ENCODE data around the gene INSR. TPM values are rescaled to one million over a fixed set of nuclear protein-coding genes. Genes with fewer than 3 reads are reported as not detected.
A peak's percentile ranks its signal among the peaks of the same experiment; 100 is the strongest.

INSR gene
- total RNA-seq, 1 donor from 2014 or later, result 96.4 TPM

DNA sequence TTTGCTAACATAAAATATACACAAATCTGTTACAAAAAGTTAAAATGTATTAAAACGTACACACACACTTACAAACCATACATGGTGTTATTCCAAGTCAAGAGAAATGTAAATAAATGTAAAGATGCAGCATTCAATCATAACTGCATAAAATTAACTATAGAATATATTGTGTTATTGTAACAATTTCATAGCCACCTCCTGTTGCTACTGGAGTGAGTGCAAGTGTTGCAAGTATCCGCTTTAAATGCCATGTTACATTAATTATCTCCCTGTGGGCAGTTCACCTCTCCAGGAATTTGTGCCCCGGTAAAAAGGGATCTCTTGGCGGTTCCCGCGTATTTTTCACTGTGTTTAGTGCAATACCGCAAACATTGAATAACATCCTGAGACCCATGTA is 3.5 kb upstream of the INSR start:
- ATAC-seq, result no peak
- no peak for DNase-seq (ENCODE audit: low spot score)

DNA sequence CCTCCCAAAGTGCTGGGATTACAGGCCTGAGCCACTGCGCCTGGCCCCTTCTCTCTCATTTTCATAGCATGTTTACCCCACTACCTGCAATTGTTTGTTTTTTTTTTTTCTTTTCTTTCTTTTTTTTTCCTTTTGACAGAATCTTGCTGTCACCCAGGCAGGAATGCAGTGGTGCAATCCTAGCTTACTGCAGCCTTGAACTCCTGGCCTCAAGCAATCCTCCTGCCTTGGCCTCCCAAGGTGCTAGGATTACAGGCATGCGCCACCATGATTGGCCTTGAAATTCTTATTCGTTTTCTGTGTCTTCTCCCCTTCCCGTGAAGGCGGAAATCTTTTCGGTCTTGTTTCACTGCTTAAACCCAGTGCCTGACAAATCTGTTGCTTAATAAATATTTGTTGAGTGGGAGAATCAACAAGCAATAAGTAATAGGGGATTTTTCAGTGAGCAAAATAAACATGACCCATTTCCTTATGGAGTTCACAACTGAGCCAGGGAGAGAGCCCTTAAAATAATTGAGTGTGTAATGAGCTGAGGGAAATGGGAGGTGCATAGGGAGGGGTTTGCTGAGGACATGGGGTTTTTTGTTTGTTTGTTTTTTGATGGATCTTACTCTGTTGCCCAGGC is 1.8 kb upstream of the INSR start:
- ATAC-seq (no peak), DNase-seq (ENCODE audit: low spot score) (no peak)

DNA sequence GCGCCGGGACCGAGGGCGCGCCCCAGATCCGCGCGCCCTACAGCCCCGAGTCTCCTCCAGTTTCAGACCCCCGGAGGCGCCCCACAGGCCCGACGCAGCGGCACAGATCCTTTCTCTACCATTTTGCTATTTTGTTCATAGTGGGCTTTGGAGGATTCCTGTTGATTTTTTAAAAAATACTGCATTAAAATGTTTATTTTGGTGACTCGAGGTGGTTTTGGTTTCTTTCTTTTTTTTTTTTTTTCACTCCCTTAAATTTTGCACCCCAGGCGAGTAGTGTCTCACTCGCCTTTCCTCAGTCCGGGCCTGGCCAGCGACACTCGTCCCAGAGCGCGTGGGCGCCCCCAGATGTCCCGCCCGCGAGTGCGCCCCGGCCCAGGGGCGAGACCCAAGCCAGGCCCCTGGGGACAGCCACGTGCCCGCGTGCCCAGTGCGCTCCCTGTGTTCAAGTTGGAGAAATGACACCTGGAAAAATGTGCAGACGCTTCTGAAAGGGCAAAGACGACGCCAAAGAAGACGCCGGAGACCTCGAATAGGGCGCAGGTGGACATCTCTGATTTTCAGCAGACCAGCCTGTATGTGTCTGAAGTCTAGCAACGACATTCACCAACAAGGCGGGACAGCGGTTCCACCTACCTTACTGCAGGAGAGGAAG is 471 bp upstream of the INSR start:
- peak; percentile 75 for ATAC-seq
- peak; percentile 85 for DNase-seq (ENCODE audit: low spot score)

DNA sequence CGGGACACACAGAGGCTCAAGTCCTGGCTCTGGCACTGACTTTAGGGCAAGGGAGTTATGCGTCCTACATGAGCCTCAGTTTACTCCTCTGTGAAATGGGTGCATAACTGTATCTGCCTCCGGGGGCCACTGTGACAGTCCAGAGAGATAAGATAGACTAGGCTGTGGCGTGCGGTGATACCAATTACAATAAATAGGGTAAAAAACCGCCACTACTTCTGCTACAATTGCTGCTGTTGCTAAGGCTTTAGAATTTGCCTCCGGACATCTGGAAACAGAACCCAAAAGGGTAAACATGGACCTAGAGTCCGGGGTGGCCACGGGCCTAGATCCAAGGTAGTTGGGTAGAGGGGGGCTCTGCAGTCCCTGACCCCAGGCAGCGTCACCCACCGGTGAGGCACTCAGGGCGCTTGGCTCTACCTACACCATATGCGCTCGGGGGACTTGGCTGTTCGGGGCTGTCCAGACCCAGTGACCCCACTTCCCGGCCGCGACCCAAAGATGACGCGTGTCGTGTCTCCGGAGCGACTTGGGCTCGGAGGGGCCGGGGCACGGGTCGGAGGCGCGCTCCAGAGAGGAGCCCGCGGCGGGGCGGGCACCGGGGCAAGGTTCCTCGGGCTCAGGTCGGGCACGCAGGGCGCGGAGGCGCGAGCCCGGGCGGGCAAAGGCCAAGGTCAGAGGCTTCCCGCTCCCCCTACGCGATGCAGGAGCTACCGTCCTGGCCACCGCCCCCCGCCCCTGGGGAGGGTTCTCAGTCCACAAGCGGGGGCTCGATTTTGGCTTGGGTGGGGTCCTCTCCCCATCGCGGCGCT is 1.1 kb downstream of the INSR start:
- DNase-seq (ENCODE audit: low spot score) (peak; percentile 85), ATAC-seq (peak; percentile 63)

DNA sequence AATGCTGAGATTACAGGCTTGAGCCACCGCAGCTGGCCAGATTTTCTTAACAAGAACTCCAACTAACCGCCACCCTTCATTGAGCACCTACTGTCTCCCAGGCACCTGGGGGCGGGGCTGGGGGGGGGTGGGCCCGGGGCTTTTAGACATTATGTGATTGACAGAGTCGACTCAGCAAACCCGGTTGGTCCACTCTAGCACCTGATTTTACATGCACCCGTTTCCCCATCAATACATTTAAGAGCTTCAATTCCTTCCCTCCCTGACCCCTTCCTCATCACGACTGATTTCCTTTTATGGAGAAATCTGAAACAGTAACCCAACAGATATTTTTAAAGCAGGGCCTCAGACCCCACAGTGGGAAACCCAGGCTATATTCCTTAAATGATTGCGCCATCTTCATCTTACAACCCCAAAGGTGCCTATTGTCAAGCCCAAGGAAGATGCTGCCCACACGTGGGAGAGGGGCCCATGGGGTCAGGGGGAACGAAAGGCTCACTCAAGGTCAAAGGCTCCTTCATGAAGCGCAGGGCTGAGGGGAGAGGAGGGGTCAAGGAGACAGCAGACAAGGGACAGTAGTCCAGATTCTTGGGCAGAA is 1.8 kb downstream of the INSR start:
- no peak for ATAC-seq

DNA sequence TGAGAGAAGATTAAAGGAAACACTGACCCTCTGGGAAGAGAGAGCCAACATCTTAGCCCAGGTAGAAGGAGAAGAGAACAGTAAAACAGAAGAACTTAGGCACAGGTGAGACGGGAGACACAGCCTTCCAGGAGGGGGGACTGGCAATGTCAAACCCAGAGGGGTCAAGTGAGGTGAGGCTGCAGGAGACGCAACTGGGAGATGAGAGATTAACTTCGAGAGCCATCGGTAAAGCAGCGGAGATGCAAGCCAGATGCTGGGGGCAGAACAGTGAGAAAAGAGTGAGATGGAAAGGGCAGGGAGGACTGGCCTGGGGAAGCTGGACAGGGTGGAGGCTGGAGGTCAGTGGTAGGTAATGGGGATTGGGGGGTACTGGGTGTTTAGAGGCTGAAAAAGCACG is 5.2 kb downstream of the INSR start:
- DNase-seq (ENCODE audit: low spot score) (no peak), ATAC-seq (no peak)

More for the DNA sequence above, 1.8 kb downstream of the INSR start:
- DNase-seq (ENCODE audit: low spot score), result no peak

DNA sequence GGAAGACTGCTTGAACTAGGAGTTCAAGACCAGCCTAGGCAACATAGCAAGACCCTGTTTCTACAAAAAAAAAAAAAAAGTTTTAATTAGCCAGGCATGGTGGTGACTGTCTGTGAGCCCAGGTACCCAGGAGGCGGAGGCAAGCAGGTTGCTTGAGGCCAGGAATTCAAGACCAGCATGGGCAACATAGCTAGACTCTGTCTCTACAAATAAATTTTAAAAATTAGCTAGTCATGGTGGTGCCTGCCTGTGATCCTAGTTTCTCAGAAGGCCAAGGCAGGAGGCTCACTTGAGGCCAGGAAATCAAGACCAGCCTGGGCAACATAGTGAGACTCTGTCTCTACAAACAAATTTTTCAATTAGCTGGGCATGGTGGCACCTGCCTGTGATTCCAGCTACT is 6.1 kb downstream of the INSR start:
- ATAC-seq (no peak), DNase-seq (ENCODE audit: low spot score) (no peak)

DNA sequence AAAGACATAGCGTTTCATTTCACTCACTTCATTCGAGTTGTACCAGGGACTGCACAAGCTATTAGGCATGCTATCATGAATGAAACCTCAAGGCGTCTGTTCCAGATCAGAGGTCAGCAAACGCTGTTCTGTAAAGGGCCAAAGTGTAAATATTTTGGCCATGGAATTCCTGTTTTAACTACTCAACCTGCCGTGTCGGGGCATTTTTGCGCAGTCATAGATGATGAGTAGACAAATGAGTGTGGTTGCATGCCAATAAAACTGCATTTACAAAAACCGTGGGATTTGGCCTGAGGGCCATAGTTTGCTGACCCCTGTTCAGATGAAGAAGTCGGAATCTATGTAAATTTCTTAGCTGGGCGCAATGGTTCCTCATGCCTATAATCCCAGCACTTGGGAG is 6.5 kb downstream of the INSR start:
- ATAC-seq (peak; percentile 56), DNase-seq (ENCODE audit: low spot score) (no peak)

DNA sequence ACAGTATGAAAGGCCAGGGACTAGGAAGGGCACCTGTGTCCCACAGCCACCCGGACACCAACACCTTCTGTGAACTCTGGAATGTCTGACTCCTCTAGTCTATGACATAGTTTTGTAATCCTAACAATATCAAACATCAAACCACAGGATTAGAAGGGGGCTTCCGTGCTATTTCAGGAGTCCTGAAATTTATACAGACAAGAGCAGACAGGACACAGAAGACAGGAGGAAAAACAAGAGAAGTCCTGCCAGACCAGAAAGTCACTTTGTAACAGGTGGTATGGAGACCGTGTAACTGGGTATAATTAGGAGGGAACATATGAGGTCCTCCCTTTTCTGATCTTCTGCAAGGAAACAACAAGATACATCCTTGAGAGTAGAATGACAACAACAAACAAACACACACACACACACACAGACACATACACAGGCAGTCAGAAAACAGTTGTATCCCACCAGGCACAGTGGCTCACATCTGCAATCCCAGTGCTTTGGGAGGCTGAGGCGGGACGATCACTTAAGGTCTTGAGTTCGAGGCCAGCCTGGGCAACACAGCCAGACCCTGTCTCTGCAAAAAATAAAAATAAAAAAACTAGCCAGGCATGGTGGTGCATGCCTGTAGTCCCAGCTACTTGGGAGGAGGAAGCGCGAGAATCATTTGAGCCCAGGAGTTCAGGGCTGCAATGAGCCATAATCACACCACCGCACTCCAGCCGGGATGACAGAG is 13.1 kb downstream of the INSR start:
- peak; percentile 16 for ATAC-seq
- no peak for DNase-seq (ENCODE audit: low spot score)

DNA sequence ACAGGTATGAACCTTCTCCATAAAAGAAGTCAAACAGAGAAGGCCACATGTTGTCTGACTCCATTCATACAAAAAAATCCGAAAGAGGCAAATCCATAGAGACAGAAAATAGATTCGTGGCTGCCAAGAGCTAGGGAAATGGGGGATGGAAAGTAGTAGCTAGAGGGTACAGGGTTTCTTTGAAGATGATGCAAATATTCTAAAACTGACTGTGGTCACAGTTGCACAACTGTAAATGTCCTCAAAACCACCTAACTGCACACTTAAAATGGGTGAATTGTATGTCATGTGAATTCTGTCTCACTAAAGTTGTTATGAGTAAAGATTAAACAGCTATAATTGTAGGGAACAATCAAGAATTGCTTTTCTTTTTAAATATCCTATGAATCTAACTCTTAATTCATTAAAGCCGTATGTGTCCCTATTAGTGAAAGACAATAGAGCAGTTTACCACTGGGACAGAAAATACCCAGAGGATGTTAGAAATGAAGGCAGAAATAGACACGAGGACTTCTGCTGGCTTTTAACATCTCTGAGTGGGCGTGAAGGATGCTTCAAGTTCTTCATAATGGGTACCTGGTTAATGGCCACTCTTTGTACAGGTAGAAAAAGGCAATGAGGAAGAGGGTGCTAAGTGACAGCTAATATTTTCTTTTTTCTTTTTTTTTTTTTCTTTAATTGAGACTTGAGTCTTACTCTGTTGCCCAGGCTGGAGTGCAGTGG is 21.2 kb downstream of the INSR start:
- no peak for DNase-seq (ENCODE audit: low spot score)
- no peak for ATAC-seq

DNA sequence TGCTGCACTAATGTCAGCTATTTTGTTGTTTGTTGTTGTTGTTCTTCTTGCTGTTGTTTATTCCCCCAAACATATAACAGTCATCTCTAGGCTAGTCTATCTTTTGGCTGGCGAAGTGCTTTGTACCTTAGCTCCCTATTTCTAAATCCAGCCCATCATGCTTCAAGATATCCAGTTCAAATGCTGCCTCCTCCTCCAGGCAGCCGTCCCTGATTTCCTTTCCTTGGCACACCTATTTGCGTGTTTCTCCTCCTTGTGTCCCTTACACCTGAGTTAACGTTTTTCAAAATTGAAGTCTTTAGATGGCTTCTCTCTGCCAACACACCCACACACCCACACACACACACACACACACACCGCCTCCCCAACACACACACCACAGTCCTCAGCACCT is 25.5 kb downstream of the INSR start:
- ATAC-seq, result no peak
- DNase-seq (ENCODE audit: low spot score), result no peak

DNA sequence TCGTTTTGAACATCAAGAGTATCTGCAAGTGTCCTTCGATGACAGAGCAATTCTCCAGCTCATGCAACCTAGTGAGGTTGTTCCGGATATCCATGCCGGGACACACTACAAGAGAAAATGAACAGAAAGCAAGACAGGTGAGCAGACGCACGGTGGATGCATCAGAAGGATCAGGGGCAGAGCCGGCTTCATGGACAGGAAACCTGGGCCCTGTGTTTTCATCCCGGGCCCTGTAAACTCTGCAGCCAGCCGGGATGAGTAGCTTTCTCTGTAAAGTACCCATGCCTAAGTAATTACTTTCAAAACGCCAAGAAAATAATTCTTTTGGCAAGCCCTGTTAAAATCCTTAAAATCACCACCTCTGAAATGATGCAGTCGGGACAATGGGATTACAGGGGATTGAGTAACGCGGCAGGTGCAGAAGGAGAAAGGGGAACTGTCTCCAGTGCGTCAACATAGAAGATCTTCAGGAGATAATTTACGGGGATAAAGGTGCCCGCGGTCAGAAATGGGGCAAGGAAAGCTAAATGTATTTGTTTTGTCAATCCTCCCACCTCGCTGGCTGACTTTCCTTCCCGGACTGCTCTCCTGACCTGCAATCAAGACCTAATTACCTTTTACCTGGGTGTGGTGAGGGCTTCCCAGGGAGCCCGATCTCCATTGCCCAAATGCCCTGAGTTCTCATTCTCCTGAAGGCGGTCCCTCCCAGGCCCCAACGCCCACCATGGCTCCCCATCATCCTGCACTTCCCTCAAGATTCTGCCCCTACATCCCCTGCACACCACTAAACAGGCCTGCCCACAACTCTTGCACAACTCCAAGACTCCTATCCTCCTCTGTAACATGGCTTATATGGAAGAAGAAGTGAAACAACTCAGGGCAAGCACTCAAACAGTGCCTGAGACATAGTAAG is 26.2 kb downstream of the INSR start:
- ATAC-seq (peak; percentile 41), DNase-seq (ENCODE audit: low spot score) (no peak)

DNA sequence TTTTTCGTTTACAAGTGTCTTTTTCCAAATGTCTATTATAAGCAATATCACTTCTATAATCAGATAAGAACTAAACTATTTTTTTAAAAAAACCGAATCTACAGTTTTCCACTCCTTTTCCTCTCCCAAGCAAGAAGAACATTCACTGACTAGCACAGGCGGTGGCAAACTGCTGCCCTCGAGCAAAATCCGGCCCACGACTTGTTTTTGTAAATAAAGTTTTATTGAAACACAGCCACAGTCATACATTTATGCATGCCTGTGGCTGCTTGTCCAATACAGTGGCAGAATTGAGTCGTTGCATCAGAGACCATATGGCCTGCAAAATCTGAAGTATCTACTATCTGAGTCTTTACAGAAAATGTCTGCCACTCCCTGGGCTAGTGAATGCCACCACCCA is 27.4 kb downstream of the INSR start:
- DNase-seq (ENCODE audit: low spot score) (no peak), ATAC-seq (no peak)

DNA sequence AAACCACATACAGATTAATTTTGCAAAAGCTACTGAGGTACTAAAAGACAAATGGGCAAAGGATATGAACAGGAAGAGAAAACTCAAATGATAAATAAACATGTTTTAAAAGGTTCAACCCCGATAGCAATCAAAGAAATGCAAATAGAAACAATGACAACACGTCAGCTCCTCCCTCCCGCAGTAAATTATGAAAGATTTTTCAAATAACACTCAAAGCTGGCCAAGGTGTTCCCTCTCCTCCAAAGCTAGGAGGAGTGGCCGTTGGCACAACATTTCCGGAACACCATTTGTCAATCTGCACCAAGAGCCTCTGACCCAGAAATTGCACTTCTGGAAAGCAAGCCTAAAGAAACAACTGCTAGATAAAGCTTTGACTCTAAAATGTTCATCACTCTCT is 28.3 kb downstream of the INSR start:
- ATAC-seq, result peak; percentile 84
- peak; percentile 76 for DNase-seq (ENCODE audit: low spot score)

DNA sequence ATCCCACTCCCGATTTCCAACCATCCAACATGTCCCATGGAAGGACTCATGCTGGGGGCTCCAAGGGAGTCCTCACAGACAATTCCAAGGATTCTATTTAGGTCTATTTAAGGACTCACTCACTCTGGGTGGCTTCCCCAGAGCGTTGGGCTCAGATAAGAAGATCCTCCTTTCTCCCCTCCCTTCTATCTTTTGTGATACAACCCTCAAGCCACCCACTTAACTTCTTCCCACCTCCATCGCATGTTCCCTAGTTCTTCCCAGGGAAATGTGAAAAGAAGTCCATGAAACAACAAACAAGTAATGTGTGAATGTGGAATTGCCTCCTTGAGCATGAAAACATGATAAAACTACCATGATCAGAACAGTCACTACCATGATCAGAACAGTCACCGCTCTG is 29.4 kb downstream of the INSR start:
- DNase-seq (ENCODE audit: low spot score) (no peak), ATAC-seq (no peak)

DNA sequence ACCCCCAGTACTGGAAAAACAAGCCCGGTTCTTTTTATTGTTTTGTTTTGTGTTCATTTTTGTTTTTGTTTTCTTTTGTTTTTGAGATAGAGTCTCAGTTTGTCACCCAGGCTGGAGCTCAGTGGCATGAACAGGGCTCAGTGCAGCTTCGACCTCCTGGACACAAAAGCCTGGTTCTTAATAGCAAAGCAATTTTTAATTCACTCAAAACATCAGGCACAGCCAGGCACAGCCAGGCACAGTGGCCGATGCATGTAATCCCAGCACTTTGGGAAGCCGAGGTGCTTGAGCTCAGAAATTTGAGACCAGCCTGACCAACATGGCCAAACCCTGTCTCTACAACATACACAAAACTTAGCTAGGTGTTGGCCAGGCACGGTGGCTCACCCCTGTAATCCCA is 30.7 kb downstream of the INSR start:
- ATAC-seq, result no peak
- no peak for DNase-seq (ENCODE audit: low spot score)

DNA sequence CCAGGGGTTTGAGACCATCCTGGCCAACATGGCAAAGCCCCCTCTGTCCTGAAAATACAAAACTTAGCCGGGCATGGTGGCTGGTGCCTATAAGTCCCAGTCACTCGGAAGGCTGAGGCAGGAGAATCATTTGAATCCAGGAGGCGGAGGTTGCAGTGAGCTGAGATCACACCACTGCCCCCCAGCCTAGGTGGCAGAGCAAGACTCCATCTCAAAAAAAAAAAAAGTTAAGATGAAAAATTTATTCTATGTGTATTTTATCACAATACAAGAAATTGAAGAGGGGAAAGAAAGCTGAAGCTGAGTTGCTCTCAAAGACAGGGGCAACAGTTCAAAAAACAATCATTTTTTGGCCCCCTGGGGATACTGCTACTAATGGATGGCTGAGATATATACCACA is 31.1 kb downstream of the INSR start:
- ATAC-seq (no peak), DNase-seq (ENCODE audit: low spot score) (no peak)

DNA sequence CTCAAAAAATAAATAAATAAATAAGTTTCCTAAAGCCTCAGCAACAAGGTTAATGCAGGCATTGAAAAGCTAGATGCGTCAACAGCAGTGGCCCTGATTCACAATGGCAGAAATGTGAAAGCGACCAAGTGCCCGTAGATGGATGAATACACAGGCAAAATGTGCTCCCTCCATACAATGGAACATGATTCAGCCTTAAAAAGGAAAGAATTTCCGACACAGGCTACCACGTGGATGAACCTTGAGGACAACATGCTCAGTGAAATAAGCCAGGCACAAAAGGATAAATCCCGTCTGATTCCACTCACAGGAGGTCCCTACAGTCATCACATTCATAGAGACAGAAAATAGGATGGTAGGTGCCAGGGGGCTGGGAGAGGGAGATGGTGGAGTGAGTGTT is 31.7 kb downstream of the INSR start:
- ATAC-seq (no peak), DNase-seq (ENCODE audit: low spot score) (no peak)

DNA sequence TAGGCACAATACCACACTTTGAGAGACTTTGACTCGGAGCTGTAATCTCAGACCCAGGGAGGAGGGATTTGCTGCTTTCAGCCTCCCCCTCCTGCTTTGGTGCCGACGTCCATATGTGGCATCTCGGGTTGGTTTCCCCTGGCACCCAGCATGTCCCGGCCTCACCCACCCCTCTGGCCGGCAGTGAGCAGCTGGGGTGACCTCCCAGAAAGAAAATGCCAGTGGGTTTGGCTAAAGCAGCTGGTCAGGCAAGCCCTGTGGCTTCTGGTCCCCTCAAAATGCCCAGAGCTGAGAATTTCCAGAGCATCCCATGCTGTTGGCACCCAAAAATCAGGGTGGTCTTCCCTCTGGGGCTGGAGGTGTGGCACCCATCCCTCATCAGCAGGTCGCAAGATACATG is 34.1 kb downstream of the INSR start:
- DNase-seq (ENCODE audit: low spot score), result no peak

More for the DNA sequence above, 34.1 kb downstream of the INSR start:
- no peak for ATAC-seq

All from left lobe of liver (tissue), 2 donors.